Activated CD8-positive, alpha-beta memory T cell treated with anti-CD3 and anti-CD28 coated beads, Interleukin-2, amount 50 U/mL, for 1 hour (primary cell): ENCODE results near the gene RALGPS1.

ENCODE experiments used
- DNase-seq: peaks from one replicate; pipeline ENCODE4 v3.0.0-alpha.2; 2020; ENCODE audit errors: extremely low read depth

The RALGPS1 gene

GRCh38 chr9:127252410-127253318 lies 338.1 kb downstream of the RALGPS1 start:
- DNase-seq = no peak

- no peak for DNase-seq
Measured at GRCh38 chr9:127253446-127253845, 338.9 kb downstream of the RALGPS1 start.

- no peak for DNase-seq
Measured at GRCh38 chr9:127255692-127256091, 341.1 kb downstream of the RALGPS1 start.

- no peak for DNase-seq
Measured at GRCh38 chr9:127256324-127256723, 341.7 kb downstream of the RALGPS1 start.

GRCh38 chr9:127258606-127259471 lies 344.3 kb downstream of the RALGPS1 start:
- no peak for DNase-seq

GRCh38 chr9:127262602-127263001 lies 348.0 kb downstream of the RALGPS1 start:
- no peak for DNase-seq

- no peak for DNase-seq
Measured at GRCh38 chr9:127263237-127263636, 348.7 kb downstream of the RALGPS1 start.

GRCh38 chr9:127263664-127264063 lies 349.1 kb downstream of the RALGPS1 start:
- no peak for DNase-seq

GRCh38 chr9:127264462-127265219 lies 350.1 kb downstream of the RALGPS1 start, which contains the start of gene GARNL3:
GARNL3 (plus strand) TSS chr9:127264774; CDS start chr9:127264878, 104 bp downstream.
- DNase-seq = no peak

- DNase-seq = no peak
Measured at GRCh38 chr9:127267793-127268525, 353.4 kb downstream of the RALGPS1 start.

- no peak for DNase-seq
Measured at GRCh38 chr9:127269449-127269848, 354.9 kb downstream of the RALGPS1 start.
